Mammary epithelial cell (primary cell): ENCODE results near the gene EXOC3.

Experiments
- EZH2 ChIP-seq: IDR thresholded peaks from 2 replicates; pipeline ENCODE4 v1.6.1; 2012; ENCODE audit warnings: low read length, inconsistent platforms, borderline replicate concordance
- TF ChIP-seq, protein P1 (sequence below), 2 donors: IDR thresholded peaks in 1 of 2; conservative IDR thresholded peaks in 1 of 2; 2 replicates each; pipeline ENCODE4 v1.5.1; 2011 to 2012; ENCODE audit warnings: inconsistent platforms in 2 of 2, low read length in 2 of 2, mild to moderate bottlenecking in 2 of 2, control low read depth in 1 of 2, low read depth in 1 of 2; ENCODE audit not compliant: insufficient read depth in 1 of 2; ENCODE audit errors: extremely low read depth in 1 of 2

DNA sequence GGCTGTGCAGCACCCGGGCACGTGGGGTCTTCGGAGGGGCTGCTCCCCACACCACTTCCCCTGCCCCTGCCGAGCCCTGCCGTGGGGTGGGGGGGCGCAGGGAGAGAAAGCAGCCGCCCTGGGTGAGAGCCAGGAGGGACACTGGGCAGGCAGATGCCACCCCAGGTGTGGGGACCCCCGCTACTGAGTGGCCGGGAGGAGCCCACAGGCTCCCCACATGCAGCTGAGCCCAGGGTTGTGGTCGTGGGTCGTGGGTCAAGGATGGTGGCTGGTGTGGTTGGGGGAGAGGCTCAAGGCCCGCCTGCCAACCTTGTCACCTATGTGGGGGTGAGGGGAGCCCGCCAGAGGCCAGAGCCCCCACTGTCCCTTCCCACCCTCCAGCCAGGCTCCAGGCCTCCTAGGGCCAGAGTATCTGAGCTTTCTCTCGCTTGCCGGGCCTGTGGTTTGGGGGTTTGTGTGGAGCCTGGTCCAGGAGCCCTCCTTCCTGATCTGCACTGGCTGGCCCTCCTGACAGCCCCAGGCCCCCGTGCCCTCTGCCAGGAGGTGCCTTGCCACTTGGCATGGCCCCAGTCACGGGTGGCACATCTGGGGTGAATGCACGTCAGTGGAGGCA lies 35.5 kb downstream of the EXOC3 start:
- TF ChIP-seq, protein P1, sequence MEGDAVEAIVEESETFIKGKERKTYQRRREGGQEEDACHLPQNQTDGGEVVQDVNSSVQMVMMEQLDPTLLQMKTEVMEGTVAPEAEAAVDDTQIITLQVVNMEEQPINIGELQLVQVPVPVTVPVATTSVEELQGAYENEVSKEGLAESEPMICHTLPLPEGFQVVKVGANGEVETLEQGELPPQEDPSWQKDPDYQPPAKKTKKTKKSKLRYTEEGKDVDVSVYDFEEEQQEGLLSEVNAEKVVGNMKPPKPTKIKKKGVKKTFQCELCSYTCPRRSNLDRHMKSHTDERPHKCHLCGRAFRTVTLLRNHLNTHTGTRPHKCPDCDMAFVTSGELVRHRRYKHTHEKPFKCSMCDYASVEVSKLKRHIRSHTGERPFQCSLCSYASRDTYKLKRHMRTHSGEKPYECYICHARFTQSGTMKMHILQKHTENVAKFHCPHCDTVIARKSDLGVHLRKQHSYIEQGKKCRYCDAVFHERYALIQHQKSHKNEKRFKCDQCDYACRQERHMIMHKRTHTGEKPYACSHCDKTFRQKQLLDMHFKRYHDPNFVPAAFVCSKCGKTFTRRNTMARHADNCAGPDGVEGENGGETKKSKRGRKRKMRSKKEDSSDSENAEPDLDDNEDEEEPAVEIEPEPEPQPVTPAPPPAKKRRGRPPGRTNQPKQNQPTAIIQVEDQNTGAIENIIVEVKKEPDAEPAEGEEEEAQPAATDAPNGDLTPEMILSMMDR (conservative IDR thresholded peaks at IDR 0.05 in 1 of 2, IDR thresholded peaks at IDR 0.05 in 1 of 2; ENCODE audit: extremely low read depth in 1 of 2, insufficient read depth in 1 of 2, low read depth in 1 of 2, low read length in 2 of 2): no peak
- TF ChIP-seq EZH2: no peak
